SHP77 (cell line): ENCODE data around the gene LUC7L.
"Not testable (repeated sequence)": the region's sequence is repeated elsewhere in the genome, so short reads cannot be mapped to it uniquely, and the experiment has no call there.

Experiments
- DNase-seq, 2 experiments: peaks; one replicate each; lab custom pipeline; 2025; lab: John Stamatoyannopoulos, UW

Gene LUC7L

DNA sequence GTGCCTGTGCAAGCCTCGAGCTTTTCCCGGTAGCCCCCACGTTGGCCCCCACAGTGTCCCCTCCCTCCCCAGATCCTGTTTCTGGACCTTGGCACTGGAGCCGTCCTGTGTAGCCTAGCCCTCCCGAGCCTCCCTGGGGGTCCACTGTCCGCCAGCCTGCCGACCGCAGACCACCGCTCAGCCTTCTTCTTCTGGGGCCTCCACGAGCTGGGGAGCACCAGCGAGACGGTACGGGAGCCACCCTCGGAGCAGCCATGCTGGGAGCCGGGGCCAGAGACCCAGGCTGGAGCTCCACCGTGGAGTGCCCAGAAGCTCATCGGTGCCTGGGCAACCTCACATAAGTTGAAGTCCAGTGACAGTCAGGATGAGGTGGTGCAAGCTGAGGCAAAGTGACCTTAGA, 34.7 kb upstream of the LUC7L start:
- no peak for DNase-seq

GRCh38 chr16:263182-263774, 34.0 kb upstream of the LUC7L start:
- DNase-seq, result no peak

DNA sequence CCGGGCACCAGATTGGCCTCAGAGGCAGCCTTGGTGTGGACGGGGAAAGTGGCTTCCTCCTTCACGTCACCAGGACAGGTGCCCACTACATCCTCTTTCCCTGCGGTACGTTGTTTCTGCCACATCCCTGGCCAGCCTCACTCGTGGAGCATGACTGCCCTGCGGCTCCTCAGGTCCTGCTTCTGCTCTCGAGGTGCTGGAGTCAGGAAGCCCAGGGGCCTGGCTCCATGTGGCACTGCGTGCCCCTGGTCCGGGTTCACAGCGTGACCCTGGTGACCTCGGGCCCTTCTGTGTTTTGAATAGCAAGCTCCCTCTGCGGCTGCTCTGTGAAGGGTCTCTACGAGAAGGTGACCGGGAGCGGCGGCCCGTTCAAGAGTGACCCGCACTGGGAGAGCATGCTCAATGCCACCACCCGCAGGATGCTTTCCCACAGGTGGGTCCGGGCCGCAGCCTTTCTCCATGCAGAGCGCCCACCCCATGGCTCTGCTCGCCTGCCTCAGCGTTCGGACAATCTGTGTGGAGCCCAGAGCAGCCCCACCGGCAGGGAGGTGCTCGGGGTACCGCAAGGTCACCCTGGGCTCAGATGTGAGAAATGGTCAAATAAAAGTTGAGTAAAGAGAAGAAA, 33.0 kb upstream of the LUC7L start:
- DNase-seq, result no peak

GRCh38 chr16:261031-261691, 31.9 kb upstream of the LUC7L start:
- no peak for DNase-seq

- no peak for DNase-seq
Measured at GRCh38 chr16:260326-260725, 31.1 kb upstream of the LUC7L start.

DNA sequence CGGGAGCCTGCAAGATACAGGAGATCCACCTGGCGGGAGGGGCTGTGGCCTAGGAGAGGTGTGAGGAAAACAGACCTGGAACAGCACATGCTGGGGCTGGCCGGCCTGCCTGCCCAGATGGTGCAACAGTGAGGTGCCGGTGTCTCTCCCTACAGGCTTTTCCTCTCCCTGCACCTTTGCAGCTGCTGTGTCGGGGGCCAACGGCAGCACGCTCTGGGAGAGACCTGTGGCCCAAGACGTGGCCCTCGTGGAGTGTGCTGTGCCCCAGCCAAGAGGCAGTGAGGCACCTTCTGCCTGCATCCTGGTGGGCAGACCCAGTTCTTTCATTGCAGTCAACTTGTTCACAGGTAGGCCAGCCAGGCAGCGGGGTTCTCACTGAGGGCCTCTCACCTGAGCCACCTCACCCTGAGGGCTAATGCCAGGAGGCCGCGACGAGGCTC, 30.6 kb upstream of the LUC7L start:
- DNase-seq, result no peak

DNA sequence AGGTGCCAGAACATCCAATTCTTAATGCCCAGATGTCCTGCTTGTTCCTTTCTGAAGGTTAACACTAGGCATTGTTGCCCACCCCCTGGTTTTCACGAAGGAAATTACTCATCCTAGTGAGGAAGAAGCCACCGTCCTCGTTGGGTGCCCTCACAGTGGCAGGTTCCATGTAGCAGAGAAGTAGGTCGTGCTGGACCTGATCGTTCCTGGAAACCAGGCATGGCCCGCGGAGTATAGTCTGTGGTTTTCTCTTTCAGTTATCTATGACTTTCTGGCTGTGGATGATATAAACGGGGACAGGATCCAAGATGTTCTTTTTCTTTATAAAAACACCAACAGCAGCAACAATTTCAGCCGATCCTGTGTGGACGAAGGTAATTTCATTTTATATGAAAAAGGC, 30.0 kb upstream of the LUC7L start:
- no peak for DNase-seq

GRCh38 chr16:258091-258490, 28.8 kb upstream of the LUC7L start:
- DNase-seq, result not testable (repeated sequence)

- no peak for DNase-seq
Measured at GRCh38 chr16:255183-255582, 25.9 kb upstream of the LUC7L start.

- no peak for DNase-seq
Measured at GRCh38 chr16:254461-254860, 25.2 kb upstream of the LUC7L start.

GRCh38 chr16:253833-254232, 24.6 kb upstream of the LUC7L start:
- no peak for DNase-seq

GRCh38 chr16:252366-253337, 23.4 kb upstream of the LUC7L start:
- no peak for DNase-seq

- no peak for DNase-seq
Measured at GRCh38 chr16:249431-249830, 20.2 kb upstream of the LUC7L start.

- DNase-seq, result no peak
Measured at GRCh38 chr16:247027-247426, 17.8 kb upstream of the LUC7L start.

GRCh38 chr16:245105-245504, 15.9 kb upstream of the LUC7L start:
- DNase-seq, result no peak

GRCh38 chr16:243348-243747, 14.1 kb upstream of the LUC7L start:
- no peak for DNase-seq

DNA sequence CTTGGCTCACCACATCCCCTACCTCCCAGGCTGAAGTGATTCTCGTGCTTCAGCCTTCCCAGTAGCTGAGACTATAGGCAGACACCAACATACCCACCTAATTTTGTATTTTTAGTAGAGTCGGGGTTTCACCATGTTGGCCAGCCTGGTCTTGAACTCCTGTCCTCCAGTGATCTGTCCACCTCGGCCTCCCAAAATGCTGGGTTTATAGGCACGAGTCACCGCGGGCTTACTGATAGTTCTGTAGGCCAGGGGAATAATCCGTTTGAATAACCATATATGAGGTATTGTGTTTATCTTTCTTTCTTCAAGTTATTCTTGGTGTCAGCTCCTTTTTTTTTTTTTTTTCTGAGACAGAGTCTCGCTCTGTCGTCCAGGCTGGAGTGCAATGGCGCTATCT, 13.0 kb upstream of the LUC7L start:
- DNase-seq, result no peak

DNA sequence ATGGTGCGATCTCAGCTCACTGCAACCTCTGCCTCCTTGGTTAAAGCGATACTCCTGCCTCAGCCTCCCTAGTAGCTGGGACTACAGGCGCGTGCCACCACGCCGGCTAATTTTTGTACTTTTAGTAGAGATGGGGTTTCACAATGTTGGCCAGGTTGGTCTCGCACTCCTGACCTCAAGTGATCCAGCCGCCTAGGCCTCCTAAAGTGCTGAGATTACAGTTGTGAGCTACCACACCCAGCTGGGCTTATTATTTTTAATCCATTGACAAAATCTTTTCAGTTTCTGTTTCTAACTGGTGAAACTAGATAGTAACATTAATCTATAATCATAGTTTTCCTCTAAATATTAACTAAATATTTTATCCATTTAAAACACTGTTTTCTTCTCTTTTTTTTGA, 11.3 kb upstream of the LUC7L start:
- no peak for DNase-seq

DNA sequence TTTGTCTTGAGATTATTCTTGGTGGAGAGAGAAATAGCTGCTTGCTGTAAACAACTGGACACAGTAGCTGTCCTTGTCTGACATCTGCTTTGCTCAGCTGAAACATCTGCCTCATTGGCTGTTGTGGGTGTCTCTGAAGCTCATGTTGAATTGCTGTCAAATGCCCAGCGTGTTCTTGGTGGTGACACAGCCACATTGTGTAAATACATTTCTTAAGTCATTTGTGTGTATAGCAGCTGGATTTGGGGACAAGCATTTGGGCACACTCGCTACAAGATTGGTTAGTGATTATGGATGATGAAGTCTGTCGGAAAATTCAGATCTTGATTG, 10.7 kb upstream of the LUC7L start:
- no peak for DNase-seq

DNA sequence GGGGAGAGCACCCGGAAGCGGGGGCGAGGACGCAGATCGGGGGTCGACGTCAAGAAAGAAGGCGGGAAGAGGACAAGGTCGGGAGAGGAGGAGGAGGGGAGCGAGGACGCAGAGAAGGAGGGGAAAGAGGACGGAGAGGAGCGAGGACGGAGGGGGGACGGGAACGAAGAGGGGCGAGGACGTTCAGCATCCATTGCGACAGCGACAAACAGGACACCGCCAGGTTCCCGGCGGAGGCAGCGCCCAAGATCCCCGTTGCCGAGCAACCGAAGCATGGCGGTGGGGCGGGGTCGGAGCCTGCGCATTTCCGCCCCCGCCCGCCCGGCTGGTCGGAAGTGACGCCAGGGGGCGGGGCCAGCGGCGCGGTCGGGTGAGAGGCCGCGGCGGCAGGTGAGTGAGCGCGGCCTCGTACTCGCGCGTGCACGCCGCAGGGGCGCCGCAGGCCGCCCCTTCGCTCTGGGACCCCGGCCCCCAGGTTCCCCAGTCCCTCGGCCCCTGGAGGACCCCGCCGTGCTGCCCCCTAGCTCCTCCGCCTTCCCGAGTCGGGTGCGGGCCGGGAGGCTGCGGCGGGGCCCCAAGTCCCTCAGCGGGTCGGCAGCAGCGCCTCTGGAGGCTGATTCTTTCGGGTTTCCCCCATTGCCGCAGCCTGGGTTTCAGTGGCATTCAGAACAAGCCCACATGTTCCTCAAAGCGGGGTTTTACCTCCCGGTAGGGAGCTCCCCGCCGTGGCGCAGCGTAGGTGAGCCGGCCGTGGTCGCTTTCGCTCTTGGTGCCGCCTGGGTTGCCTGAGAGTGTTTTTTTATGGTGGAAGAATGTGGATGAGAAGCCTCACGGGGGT, 5.4 kb upstream of the LUC7L start, which contains the start of gene FAM234A:
Gene FAM234A, plus strand, starts transcription at position 354 of the 838 bp plus-strand sequence. CDS start 19,593 bp downstream, outside the sequence.
- DNase-seq, result peak; percentile 91 to 93

DNA sequence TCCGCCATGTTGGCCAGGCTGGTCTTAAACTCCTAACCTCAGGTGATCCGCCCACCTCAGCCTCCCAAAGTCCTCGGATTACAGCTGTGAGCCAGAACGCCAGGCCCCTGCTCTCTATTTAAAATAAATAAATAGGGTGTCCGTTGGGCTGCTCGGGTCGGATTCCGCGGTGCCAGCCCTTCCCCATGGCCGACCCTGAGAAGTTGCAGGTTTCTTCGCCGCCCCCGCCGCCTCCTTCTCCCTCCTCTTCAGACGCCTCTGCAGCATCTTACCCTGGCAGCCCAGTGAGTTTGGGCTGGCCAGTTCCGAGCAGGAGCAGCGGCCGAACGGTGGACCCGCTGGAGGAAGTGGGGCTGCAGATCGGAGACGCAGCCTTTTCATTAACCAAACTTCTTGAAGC, 1.7 kb upstream of the LUC7L start:
- no peak for DNase-seq

GRCh38 chr16:230351-230750, 1.1 kb upstream of the LUC7L start:
- DNase-seq, result not testable (repeated sequence)
